ENCODE results near the gene STAMBP. TPM values are rescaled to one million over a fixed set of nuclear protein-coding genes. Genes with fewer than 3 reads are reported as not detected.

Gene STAMBP
- total and polyA plus RNA-seq, 2 of the 4 experiments (the other 2 are of a cell fraction): 29.7 to 38.7 TPM

- CTCF ChIA-PET: no interaction called here
- no peak overlapping the region for H2AK5ac ChIP-seq (ENCODE audit: low read depth, low read length)
- H4K20me1 ChIP-seq (ENCODE audit: insufficient read depth, low read length): no peaks in the 10 kb centered on the region
- H3K27ac ChIP-seq (ENCODE audit: insufficient read depth, low read length): no peak overlapping the region
- peaks cover 10% of the 10 kb centered on the region for H3K27me3 ChIP-seq (ENCODE audit: control insufficient read depth, insufficient read depth, low read length)
- H4K91ac ChIP-seq (ENCODE audit: insufficient read depth, low read depth, low read length): no peak overlapping the region
- no peak for ATAC-seq (ENCODE audit: low read depth)
- no peak overlapping the region for H3K4me3 ChIP-seq (ENCODE audit: insufficient read depth, low read depth, low read length)
- H3K9ac ChIP-seq (ENCODE audit: low read depth, low read length): no peak overlapping the region
- POLR2A ChIA-PET (ENCODE audit: unreplicated experiment): no interaction called here
- intact Hi-C loops (cut with micrococcal nuclease) (no loop called here), in situ Hi-C loops (cut with MboI; ENCODE audit: low sequenced_read_pairs) (loop anchor here (10.0 to 25.0 kb wide), 2 partner anchors 163 to 516 kb away; partner anchors contain the start of genes SLC4A5 and TET3), dilution Hi-C loops (cut with HindIII; ENCODE audit: low sequenced_read_pairs, unreplicated experiment) (no loop called here)
- no peak for DNase-seq
- no peak overlapping the region for H3K4me2 ChIP-seq (ENCODE audit: low read depth, low read length)
- no peak overlapping the region for H3K56ac ChIP-seq (ENCODE audit: extremely low read depth, insufficient read depth, low read length)
- H2BK120ac ChIP-seq (ENCODE audit: low read depth, low read length): no peak overlapping the region
- no peak overlapping the region; the same call in 1 of the 2 replicates for H3K23ac ChIP-seq (ENCODE audit: low read depth, low read length)
- WGBS, 2 experiments (ENCODE audit: extremely low coverage in 2 of 2, insufficient read length in 1 of 2): no CpG with 5 or more reads among the region's 2 CpGs
- no peaks in the 10 kb centered on the region for H3K36me3 ChIP-seq (ENCODE audit: control insufficient read depth, insufficient read depth, low read length)
- H3K9me1 ChIP-seq (ENCODE audit: insufficient read depth, low read length): 0 out of 2 replicates have a peak, but pooled peaks cover under 1% of the 10 kb centered on the region
- no peak overlapping the region for H2BK5ac ChIP-seq (ENCODE audit: low read depth, low read length, poor library complexity, severe bottlenecking)
- no peak overlapping the region for H2BK20ac ChIP-seq (ENCODE audit: low read depth, low read length)
- no peak overlapping the region for H2AFZ ChIP-seq (replicated peaks; ENCODE audit: low read length, poor library complexity)
- no peaks in the 10 kb centered on the region for H3K79me1 ChIP-seq (ENCODE audit: low read depth in 1 of 2, low read length in 2 of 2)
- H2AK9ac ChIP-seq (replicated peaks; ENCODE audit: low read depth, low read length, poor library complexity): no peak overlapping the region
- BruUV-seq (replicated peaks): no TSS peak
- no peak overlapping the region for H3K14ac ChIP-seq (replicated peaks; ENCODE audit: low read depth, low read length)
- no peak overlapping the region for H3K4ac ChIP-seq (ENCODE audit: low read depth, low read length)
- no peak for TF ChIP-seq CEBPB (IDR thresholded peaks at IDR 0.05; ENCODE audit: low read depth, low read length)
- H3K18ac ChIP-seq (ENCODE audit: low read depth, low read length): no peak overlapping the region
- no peaks in the 10 kb centered on the region for H3K9me3 ChIP-seq (ENCODE audit: control insufficient read depth, insufficient read depth, low read length)
- H4K5ac ChIP-seq (ENCODE audit: low read depth, low read length): no peak overlapping the region
- no peaks in the 10 kb centered on the region for H3K4me1 ChIP-seq (ENCODE audit: control insufficient read depth, insufficient read depth, low read length)
- no peak overlapping the region for H4K8ac ChIP-seq (ENCODE audit: low read depth in 2 of 2, low read length in 2 of 2)
- H2BK15ac ChIP-seq (ENCODE audit: low read depth, low read length): no peak overlapping the region
Observed at GRCh38 chr2:73821669-73822068, 7.1 kb upstream of the STAMBP start.

Measured in IMR-90 (cell line).